SK-N-SH (cell line): ENCODE measurements around the gene UBLCP1. TPM values are rescaled to one million over a fixed set of nuclear protein-coding genes. Genes with fewer than 3 reads are reported as not detected.
"Not testable (repeated sequence)": the region's sequence is repeated elsewhere in the genome, so short reads cannot be mapped to it uniquely, and the experiment has no call there.

ENCODE experiments used
- CTCF ChIA-PET: fragments of 300-600, 350-600 bp; formaldehyde crosslinking; extraction: SDS; loops from one replicate; lab custom pipeline; 2021; lab: Yijun Ruan, JAX
- POLR2A ChIA-PET: fragments of 350-600 bp; sonication (Branson Sonifier 250); formaldehyde crosslinking; extraction: SDS; loops from one replicate; lab custom pipeline; 2020; ENCODE audit warnings: antibody characterized with exemption, inconsistent platforms; lab: Yijun Ruan, JAX
- DNase-seq: peaks from one replicate; pipeline ENCODE4 v3.0.0; 2012
- H2AFZ ChIP-seq: fragments of 200-600 bp; sonication (generic); 2 replicates; pipeline ENCODE4 v1.8.1; 2016; ENCODE audit warnings: antibody characterized with exemption, mild to moderate bottlenecking, low read depth
- H3F3A ChIP-seq: fragments of 200-600 bp; sonication (generic); replicated peaks from 2 replicates; pipeline ENCODE3; 2016; ENCODE audit warnings: antibody characterized with exemption, mild to moderate bottlenecking; ENCODE audit not compliant: insufficient read depth
- H3K27ac ChIP-seq, 2 experiments: fragments of 200-500 bp in 1 of 2; fragments of 200-600 bp in 1 of 2; sonication (Bioruptor generic) in 1 of 2; sonication (generic), shearing (Covaris generic) in 1 of 2; 2 replicates each; pipeline versions ENCODE4 v1.5.1 to v1.6.1; 2014 to 2016; ENCODE audit warnings: low read depth in 2 of 2, inconsistent platforms in 1 of 2, low read length in 1 of 2, mild to moderate bottlenecking in 1 of 2, mixed read lengths in 1 of 2
- H3K27me3 ChIP-seq: fragments of 200-600 bp; sonication (generic), shearing (Covaris generic); 2 replicates; pipeline ENCODE4 v1.6.1; 2016; ENCODE audit warnings: mixed run types; ENCODE audit not compliant: insufficient read depth
- H3K36me3 ChIP-seq, 2 experiments: fragments of 200-500 bp in 1 of 2; fragments of 200-600 bp in 1 of 2; sonication (Bioruptor generic) in 1 of 2; sonication (generic) in 1 of 2; replicated peaks in 1 of 2; 2 replicates each; pipeline versions ENCODE3 to v1.5.1; 2014 to 2016; ENCODE audit warnings: low read length in 1 of 2, mild to moderate bottlenecking in 1 of 2; ENCODE audit not compliant: insufficient read depth in 2 of 2, control insufficient read depth in 1 of 2
- H3K4me1 ChIP-seq, 2 experiments: fragments of 200-500 bp in 1 of 2; fragments of 200-600 bp in 1 of 2; sonication (Bioruptor generic) in 1 of 2; sonication (generic), shearing (Covaris generic) in 1 of 2; 2 replicates each; pipeline versions ENCODE4 v1.5.1 to v1.6.1; 2014 to 2016; ENCODE audit warnings: low read depth in 1 of 2, low read length in 1 of 2, mixed run types in 1 of 2; ENCODE audit not compliant: insufficient read depth in 2 of 2, control insufficient read depth in 1 of 2
- H3K4me2 ChIP-seq: fragments of 200-600 bp; sonication (generic), shearing (Covaris generic); 2 replicates; pipeline ENCODE4 v1.6.1; 2017; ENCODE audit warnings: mixed run types
- H3K4me3 ChIP-seq, 2 experiments: fragments of 200-500 bp in 1 of 2; fragments of 200-600 bp in 1 of 2; sonication (Bioruptor generic) in 1 of 2; sonication (generic), shearing (Covaris generic) in 1 of 2; 2 replicates each; pipeline versions ENCODE4 v1.5.1 to v1.8.1; 2014 to 2016; ENCODE audit warnings: low read depth in 2 of 2, inconsistent platforms in 1 of 2, low read length in 1 of 2, mild to moderate bottlenecking in 1 of 2, mixed read lengths in 1 of 2, moderate library complexity in 1 of 2
- H3K79me2 ChIP-seq: fragments of 200-600 bp; sonication (generic); 2 replicates; pipeline ENCODE4 v1.8.1; 2017; ENCODE audit warnings: mild to moderate bottlenecking; ENCODE audit not compliant: insufficient read depth
- H3K9ac ChIP-seq: fragments of 200-600 bp; sonication (generic); 2 replicates; pipeline ENCODE4 v1.6.1; 2017; ENCODE audit warnings: mixed run types
- H3K9me2 ChIP-seq: fragments of 200-600 bp; sonication (generic); 2 replicates; pipeline ENCODE4 v1.6.1; 2017; ENCODE audit warnings: mixed run types
- H3K9me3 ChIP-seq: fragments of 200-600 bp; sonication (generic); 2 replicates; pipeline ENCODE4 v1.6.1; 2017; ENCODE audit warnings: mixed run types, mild to moderate bottlenecking, moderate library complexity
- H4K20me1 ChIP-seq: fragments of 200-600 bp; sonication (generic); 2 replicates; pipeline ENCODE4 v1.6.1; 2017; ENCODE audit warnings: mild to moderate bottlenecking, mixed run types; ENCODE audit not compliant: insufficient read depth
- ELF1 ChIP-seq: IDR thresholded peaks from 2 replicates; pipeline ENCODE4 v1.4.0; 2012
- MEF2A ChIP-seq: IDR thresholded peaks from 2 replicates; pipeline ENCODE4 v1.4.0; 2012; ENCODE audit warnings: low read depth, borderline replicate concordance
- NRF1 ChIP-seq: IDR thresholded peaks from 2 replicates; pipeline ENCODE4 v1.6.1; 2012; ENCODE audit warnings: low read depth, mild to moderate bottlenecking, low read length
- RFX5 ChIP-seq: IDR thresholded peaks from 2 replicates; pipeline ENCODE4 v1.6.1; 2012; ENCODE audit warnings: mild to moderate bottlenecking, improper control_type of control experiment, low read length
- SIN3A ChIP-seq: IDR thresholded peaks from 2 replicates; pipeline ENCODE4 v1.6.1; 2012; ENCODE audit warnings: low read depth, mild to moderate bottlenecking, low read length, moderate library complexity, borderline replicate concordance
- TEAD4 ChIP-seq: IDR thresholded peaks from 2 replicates; pipeline ENCODE4 v1.4.0; 2012; ENCODE audit warnings: mild to moderate bottlenecking, borderline replicate concordance; ENCODE audit not compliant: insufficient read depth
- WGBS: methylation state at CpG from one replicate; pipeline ENCODE4 v1.1.6; 2017; ENCODE audit warnings: low lambda C conversion rate; 5-methylcytosine and 5-hydroxymethylcytosine counted together
- polyA plus RNA-seq, 3 experiments: library from polyadenylated mRNA; depleted of rRNA; stranded (reverse); fragments of >200 nt; gene quantifications; 2 replicates each; pipeline ENCODE4 v1.2.3, GENCODE V29; 2012
- TF ChIP-seq, protein P1 (sequence below): fragments of 150-350 bp; IDR thresholded peaks from 2 replicates; pipeline ENCODE4 v1.6.1; 2016; ENCODE audit warnings: mild to moderate bottlenecking, low read depth, low read length
- TF ChIP-seq, protein P2 (sequence below): fragments of 200-600 bp; sonication (generic); IDR thresholded peaks from 2 replicates; pipeline ENCODE4 v1.6.1; 2017; ENCODE audit warnings: antibody characterized with exemption, mild to moderate bottlenecking, moderate library complexity
- TF ChIP-seq, protein P3 (sequence below): IDR thresholded peaks from 2 replicates; pipeline ENCODE4 v1.4.0; 2012; ENCODE audit warnings: low read depth
- TF ChIP-seq, protein P4 (sequence below): fragments of 150-350 bp; IDR thresholded peaks from 2 replicates; pipeline ENCODE4 v1.6.1; 2017; ENCODE audit warnings: antibody characterized with exemption, low read length, low read depth, borderline replicate concordance

UBLCP1 gene
- polyA plus RNA-seq, 1 of the 3 experiments (the other 2 are of a cell fraction): 13.8 TPM

DNA sequence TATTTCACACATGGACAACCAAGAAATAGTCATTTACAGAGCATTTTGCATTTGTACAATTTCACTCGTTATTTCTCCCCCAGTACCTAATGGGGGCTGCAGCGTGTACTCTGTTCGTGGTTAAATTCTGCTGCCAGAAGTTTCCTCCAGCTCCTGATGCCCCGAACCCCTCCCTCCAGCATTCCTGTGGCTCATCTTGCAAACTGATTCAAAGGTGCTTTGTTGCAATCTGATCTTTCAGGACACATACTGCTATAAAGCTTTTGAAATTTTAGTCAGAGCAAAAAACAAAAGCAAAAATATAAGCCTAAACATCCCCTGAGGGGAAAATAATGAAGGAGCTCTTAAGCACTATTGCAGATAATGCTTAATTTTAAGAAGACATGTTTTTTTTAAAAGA is 27.7 kb downstream of the UBLCP1 start (continued):
- TF ChIP-seq, protein P1, sequence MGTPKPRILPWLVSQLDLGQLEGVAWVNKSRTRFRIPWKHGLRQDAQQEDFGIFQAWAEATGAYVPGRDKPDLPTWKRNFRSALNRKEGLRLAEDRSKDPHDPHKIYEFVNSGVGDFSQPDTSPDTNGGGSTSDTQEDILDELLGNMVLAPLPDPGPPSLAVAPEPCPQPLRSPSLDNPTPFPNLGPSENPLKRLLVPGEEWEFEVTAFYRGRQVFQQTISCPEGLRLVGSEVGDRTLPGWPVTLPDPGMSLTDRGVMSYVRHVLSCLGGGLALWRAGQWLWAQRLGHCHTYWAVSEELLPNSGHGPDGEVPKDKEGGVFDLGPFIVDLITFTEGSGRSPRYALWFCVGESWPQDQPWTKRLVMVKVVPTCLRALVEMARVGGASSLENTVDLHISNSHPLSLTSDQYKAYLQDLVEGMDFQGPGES: no peak
- TF ChIP-seq, protein P2, sequence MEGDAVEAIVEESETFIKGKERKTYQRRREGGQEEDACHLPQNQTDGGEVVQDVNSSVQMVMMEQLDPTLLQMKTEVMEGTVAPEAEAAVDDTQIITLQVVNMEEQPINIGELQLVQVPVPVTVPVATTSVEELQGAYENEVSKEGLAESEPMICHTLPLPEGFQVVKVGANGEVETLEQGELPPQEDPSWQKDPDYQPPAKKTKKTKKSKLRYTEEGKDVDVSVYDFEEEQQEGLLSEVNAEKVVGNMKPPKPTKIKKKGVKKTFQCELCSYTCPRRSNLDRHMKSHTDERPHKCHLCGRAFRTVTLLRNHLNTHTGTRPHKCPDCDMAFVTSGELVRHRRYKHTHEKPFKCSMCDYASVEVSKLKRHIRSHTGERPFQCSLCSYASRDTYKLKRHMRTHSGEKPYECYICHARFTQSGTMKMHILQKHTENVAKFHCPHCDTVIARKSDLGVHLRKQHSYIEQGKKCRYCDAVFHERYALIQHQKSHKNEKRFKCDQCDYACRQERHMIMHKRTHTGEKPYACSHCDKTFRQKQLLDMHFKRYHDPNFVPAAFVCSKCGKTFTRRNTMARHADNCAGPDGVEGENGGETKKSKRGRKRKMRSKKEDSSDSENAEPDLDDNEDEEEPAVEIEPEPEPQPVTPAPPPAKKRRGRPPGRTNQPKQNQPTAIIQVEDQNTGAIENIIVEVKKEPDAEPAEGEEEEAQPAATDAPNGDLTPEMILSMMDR: no peak
- no peak for TF ChIP-seq NRF1
- TF ChIP-seq, protein P3, sequence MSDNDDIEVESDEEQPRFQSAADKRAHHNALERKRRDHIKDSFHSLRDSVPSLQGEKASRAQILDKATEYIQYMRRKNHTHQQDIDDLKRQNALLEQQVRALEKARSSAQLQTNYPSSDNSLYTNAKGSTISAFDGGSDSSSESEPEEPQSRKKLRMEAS: no peak

DNA sequence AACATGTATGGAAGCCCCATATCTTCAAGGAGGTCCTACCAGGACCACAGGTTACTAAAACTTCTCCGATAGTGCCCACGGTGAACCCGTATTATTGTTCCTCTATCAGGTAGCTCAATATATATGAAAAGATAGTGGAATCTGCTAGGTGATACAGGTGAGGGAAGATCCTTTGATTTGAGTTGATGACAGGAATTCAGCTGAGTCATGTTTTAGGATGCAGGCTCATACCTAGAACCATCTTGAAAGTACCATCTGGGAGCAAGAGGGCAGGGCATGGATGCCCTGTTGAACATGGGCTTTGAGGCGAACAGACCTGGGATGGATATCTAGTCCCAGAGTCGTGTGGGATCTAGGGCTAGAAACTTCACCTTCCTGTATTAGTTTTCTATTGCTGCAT is 31.8 kb downstream of the UBLCP1 start:
- H3K4me1 ChIP-seq: no peaks in the 10 kb centered on the region
- H3K27ac ChIP-seq: no peak overlapping the region
- no peak overlapping the region for H3K4me2 ChIP-seq
- H3K9ac ChIP-seq: no peak overlapping the region
- no peaks in the 10 kb centered on the region for H3K9me2 ChIP-seq
- no peaks in the 10 kb centered on the region for H3F3A ChIP-seq
- H3K9me3 ChIP-seq: no peaks in the 10 kb centered on the region
- ChIA-PET CTCF (interaction anchor here (2.9 kb wide), 1 partner anchor 22 kb away, joined by 14 read pairs; no protein-coding TSS in a partner anchor), POLR2A (no interaction called here)
- H3K27me3 ChIP-seq: no peaks in the 10 kb centered on the region
- H4K20me1 ChIP-seq: no peaks in the 10 kb centered on the region
- no peak for DNase-seq
- no peaks in the 10 kb centered on the region for H3K79me2 ChIP-seq
- no peak overlapping the region for H3K4me3 ChIP-seq
- H3K36me3 ChIP-seq: no peaks in the 10 kb centered on the region
- no peak overlapping the region for H2AFZ ChIP-seq
- TF ChIP-seq RFX5 (no peak), MEF2A (no peak), SIN3A (no peak), TEAD4 (no peak), ELF1 (no peak)
- TF ChIP-seq, protein P2: no peak
- TF ChIP-seq, protein P4, sequence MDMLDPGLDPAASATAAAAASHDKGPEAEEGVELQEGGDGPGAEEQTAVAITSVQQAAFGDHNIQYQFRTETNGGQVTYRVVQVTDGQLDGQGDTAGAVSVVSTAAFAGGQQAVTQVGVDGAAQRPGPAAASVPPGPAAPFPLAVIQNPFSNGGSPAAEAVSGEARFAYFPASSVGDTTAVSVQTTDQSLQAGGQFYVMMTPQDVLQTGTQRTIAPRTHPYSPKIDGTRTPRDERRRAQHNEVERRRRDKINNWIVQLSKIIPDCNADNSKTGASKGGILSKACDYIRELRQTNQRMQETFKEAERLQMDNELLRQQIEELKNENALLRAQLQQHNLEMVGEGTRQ: no peak
- 80% methylated on average over 5 of the region's 5 CpGs for WGBS

DNA sequence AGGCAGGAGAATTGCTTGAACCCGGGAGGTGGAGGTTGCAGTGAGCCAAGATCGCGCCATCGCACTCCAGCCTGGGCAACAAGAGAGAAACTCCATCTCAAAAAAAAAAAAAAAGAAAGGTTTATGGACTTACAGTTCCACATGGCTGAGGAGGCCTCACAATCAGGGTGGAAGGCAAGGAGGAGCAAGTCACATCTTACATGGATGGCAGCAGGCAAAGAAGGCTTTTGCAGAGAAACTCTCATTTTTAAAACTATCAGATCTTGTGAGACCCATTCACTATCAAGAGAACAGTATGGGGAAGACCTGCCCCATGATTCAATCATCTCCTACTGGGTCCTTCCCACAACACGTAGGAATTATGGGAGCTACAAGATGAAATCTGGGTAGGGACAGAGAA is 34.2 kb downstream of the UBLCP1 start:
- DNase-seq, H3K9ac ChIP-seq, H3K27ac ChIP-seq, H3K9me3 ChIP-seq, H3K4me2 ChIP-seq, H4K20me1 ChIP-seq, H3K79me2 ChIP-seq, H3K27me3 ChIP-seq, H3K4me3 ChIP-seq, H2AFZ ChIP-seq, POLR2A ChIA-PET, H3K9me2 ChIP-seq, H3F3A ChIP-seq, H3K4me1 ChIP-seq, H3K36me3 ChIP-seq: not testable (repeated sequence)
- WGBS: 72% methylated on average over 5 of the region's 5 CpGs
- CTCF ChIA-PET: interaction anchor here (1.1 kb wide), 1 partner anchor 13 kb away, joined by 3 read pairs; no protein-coding TSS in a partner anchor
